ENCODE measurements around the gene RTRAF.

- no peak for TF ChIP-seq CTCF (conservative IDR thresholded peaks at IDR 0.05; ENCODE audit: low read depth, low read length)
- TF ChIP-seq EZH2 (IDR thresholded peaks at IDR 0.05; ENCODE audit: low read length, unreplicated experiment), result no peak
- TF ChIP-seq EZH2phosphoT487 (IDR thresholded peaks at IDR 0.05; ENCODE audit: borderline replicate concordance, low read length), result no peak
Measured at GRCh38 chr14:51962711-51963110, 26.6 kb upstream of the RTRAF start.
